HL-60 (cell line): ENCODE measurements around the gene TPRKB.

Source experiments
- CTCF ChIP-seq: IDR thresholded peaks from one replicate; pipeline ENCODE4 v1.5.1; 2011; ENCODE audit warnings: low read length, control low read depth, inconsistent platforms; ENCODE audit not compliant: insufficient read depth
- GABPA ChIP-seq: IDR thresholded peaks from 2 replicates; pipeline ENCODE4 v1.6.1; 2012; ENCODE audit warnings: low read depth
- POLR2AphosphoS5 ChIP-seq: IDR thresholded peaks from 2 replicates; pipeline ENCODE4 v1.6.1; 2012; ENCODE audit warnings: low read depth
- REST ChIP-seq: IDR thresholded peaks from 2 replicates; pipeline ENCODE4 v1.6.1; 2012; ENCODE audit warnings: low read depth; ENCODE audit not compliant: insufficient replicate concordance
- SPI1 ChIP-seq: IDR thresholded peaks from 2 replicates; pipeline ENCODE4 v1.6.1; 2012; ENCODE audit warnings: low read depth, mild to moderate bottlenecking, borderline replicate concordance

GRCh38 chr2:73699437-73699836, 37.7 kb downstream of the TPRKB start:
- TF ChIP-seq REST (peak; percentile 84), CTCF (no peak), POLR2AphosphoS5 (no peak), SPI1 (no peak), GABPA (no peak)
